Mesothelial cell of epicardium (in vitro differentiated cells): Measurements from ENCODE around the gene ELMO1. TPM values are rescaled to one million over a fixed set of nuclear protein-coding genes. Genes with fewer than 3 reads are reported as not detected.

Experiments
- DNase-seq, 2 experiments: peaks; one replicate each; pipeline ENCODE4 v3.0.0; 2021; ENCODE audit warnings: low spot score in 2 of 2; ENCODE audit not compliant: unreplicated experiment in 2 of 2
- H3K27ac Mint-ChIP-seq: 2 replicates; pipeline ENCODE4 v1.8.0; 2021; ENCODE audit warnings: mixed read lengths
- H3K27me3 Mint-ChIP-seq: 2 replicates; pipeline ENCODE4 v1.8.0; 2021; ENCODE audit warnings: low read depth, mixed read lengths
- H3K36me3 Mint-ChIP-seq: 2 replicates; pipeline ENCODE4 v1.8.0; 2021; ENCODE audit warnings: mixed read lengths
- H3K4me1 Mint-ChIP-seq: 2 replicates; pipeline ENCODE4 v1.8.0; 2021; ENCODE audit warnings: mixed read lengths
- H3K4me3 Mint-ChIP-seq: 2 replicates; pipeline ENCODE4 v1.8.0; 2021; ENCODE audit warnings: mild to moderate bottlenecking, moderate library complexity, mixed read lengths
- H3K9me3 Mint-ChIP-seq: 2 replicates; pipeline ENCODE4 v1.8.0; 2021; ENCODE audit warnings: mixed read lengths
- total RNA-seq: library from RNA; stranded (reverse); gene quantifications from 3 replicates; pipeline ENCODE4 v1.2.1, GENCODE V29; 2021
- TF ChIP-seq, protein P1 (sequence below): fragments of 200-600 bp; sonication (generic); IDR thresholded peaks from one replicate; pipeline ENCODE4 v1.5.0; 2021; ENCODE audit warnings: antibody characterized with exemption; ENCODE audit not compliant: unreplicated experiment

The ELMO1 gene
- total RNA-seq, 1 donor from 2014 or later: 9.6 TPM

DNA sequence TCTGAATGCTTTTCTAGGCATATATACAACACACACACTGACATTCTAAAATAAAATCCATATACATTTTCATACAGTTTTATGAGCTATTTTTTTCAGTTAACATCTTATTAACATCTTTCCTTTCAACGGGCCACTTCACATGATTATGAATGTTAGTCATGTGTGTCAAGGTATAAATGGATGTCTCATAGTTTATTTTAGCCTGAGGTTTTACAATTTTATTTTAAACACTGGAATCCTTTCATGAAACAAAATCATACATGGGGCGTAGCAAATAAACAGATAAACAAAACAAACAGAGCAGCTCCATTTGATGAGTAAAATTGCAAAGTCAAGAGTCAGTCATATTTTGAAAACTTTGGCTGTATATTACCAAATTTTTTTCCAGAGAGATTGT, 604.3 kb downstream of the ELMO1 start:
- TF ChIP-seq, protein P1, sequence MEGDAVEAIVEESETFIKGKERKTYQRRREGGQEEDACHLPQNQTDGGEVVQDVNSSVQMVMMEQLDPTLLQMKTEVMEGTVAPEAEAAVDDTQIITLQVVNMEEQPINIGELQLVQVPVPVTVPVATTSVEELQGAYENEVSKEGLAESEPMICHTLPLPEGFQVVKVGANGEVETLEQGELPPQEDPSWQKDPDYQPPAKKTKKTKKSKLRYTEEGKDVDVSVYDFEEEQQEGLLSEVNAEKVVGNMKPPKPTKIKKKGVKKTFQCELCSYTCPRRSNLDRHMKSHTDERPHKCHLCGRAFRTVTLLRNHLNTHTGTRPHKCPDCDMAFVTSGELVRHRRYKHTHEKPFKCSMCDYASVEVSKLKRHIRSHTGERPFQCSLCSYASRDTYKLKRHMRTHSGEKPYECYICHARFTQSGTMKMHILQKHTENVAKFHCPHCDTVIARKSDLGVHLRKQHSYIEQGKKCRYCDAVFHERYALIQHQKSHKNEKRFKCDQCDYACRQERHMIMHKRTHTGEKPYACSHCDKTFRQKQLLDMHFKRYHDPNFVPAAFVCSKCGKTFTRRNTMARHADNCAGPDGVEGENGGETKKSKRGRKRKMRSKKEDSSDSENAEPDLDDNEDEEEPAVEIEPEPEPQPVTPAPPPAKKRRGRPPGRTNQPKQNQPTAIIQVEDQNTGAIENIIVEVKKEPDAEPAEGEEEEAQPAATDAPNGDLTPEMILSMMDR: no peak
- DNase-seq: no peak
- peaks cover 11% of the 10 kb centered on the region for H3K36me3 Mint-ChIP-seq

DNA sequence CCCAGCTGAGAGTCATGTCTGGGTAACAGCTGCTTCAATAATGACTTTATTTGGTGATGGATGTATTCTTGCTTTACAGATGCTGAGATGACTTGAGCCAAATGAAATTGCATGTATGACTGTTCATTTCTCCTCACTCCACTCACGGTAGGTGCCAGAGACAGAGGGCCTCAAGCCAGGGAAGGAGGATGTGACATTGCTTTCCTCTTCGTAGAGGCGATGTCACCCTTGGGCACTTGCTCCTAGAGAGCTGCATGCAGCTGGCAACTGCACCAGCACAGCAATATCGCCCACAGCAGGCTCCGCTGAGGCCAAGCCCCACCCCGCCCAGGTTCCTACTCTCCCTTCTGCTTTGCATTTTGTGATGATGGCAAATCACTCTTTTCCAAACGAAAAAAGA, 607.8 kb downstream of the ELMO1 start:
- Mint-ChIP-seq H3K27me3 (no peaks in the 10 kb centered on the region), H3K4me3 (no peak overlapping the region), H3K27ac (no peak overlapping the region), H3K4me1 (no peaks in the 10 kb centered on the region), H3K36me3 (no peaks in the 10 kb centered on the region), H3K9me3 (peaks cover 6% of the 10 kb centered on the region)
- no peak for DNase-seq
- TF ChIP-seq, protein P1: no peak

More for the DNA sequence above, 604.3 kb downstream of the ELMO1 start:
- Mint-ChIP-seq H3K27ac (no peak overlapping the region), H3K9me3 (peaks cover 22% of the 10 kb centered on the region), H3K4me1 (no peaks in the 10 kb centered on the region), H3K4me3 (no peak overlapping the region), H3K27me3 (no peaks in the 10 kb centered on the region)

DNA sequence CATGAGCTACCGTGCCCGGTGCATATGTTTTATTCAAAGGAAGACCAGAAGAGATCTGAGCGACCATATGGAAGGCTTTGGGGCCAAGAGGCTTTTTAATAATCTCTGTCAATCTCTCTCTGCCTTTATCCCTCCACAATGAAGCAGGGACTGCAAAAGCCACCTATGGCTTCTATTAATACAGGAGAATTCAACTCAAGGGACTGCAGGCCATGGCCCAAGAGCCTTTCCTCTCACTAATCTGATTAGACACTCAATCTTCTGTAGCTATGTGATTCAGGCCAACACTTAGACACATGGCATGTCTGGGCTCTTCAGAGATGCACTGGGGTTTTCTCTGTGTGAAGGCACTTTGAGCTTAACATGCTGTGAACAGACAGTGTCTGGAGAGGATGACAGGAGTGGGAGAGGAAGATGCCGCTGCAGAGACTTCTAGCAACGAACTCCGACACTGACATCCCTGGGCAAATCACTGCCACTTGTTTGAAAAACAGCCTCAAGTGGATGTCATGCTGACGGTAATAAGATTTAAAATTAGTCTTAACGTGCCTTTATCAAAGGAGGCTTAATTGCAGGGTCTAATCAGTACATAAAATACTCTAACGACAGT, 609.9 kb downstream of the ELMO1 start:
- H3K27me3 Mint-ChIP-seq: no peaks in the 10 kb centered on the region
- H3K9me3 Mint-ChIP-seq: peaks cover 5% of the 10 kb centered on the region
- H3K27ac Mint-ChIP-seq: no peak overlapping the region
- H3K36me3 Mint-ChIP-seq: no peaks in the 10 kb centered on the region
- H3K4me1 Mint-ChIP-seq: no peaks in the 10 kb centered on the region
- TF ChIP-seq, protein P1: no peak
- DNase-seq: no peak
- no peak overlapping the region for H3K4me3 Mint-ChIP-seq

- no peak overlapping the region for H3K27ac Mint-ChIP-seq
- TF ChIP-seq, protein P1: no peak
These were observed 617.6 kb downstream of the ELMO1 start for GRCh38 chr7:36831049-36831448.

GRCh38 chr7:36827726-36828703, 620.6 kb downstream of the ELMO1 start:
- TF ChIP-seq, protein P1: no peak
- Mint-ChIP-seq H3K4me3 (no peak overlapping the region), H3K4me1 (no peaks in the 10 kb centered on the region), H3K27me3 (peaks cover 9% of the 10 kb centered on the region), H3K36me3 (peaks cover 2% of the 10 kb centered on the region), H3K27ac (no peak overlapping the region), H3K9me3 (peaks cover 17% of the 10 kb centered on the region)
- DNase-seq: no peak

More at GRCh38 chr7:36831049-36831448, 617.6 kb downstream of the ELMO1 start:
- peaks cover 22% of the 10 kb centered on the region for H3K9me3 Mint-ChIP-seq
- peaks cover 2% of the 10 kb centered on the region for H3K36me3 Mint-ChIP-seq
- no peak for DNase-seq
- no peak overlapping the region for H3K4me3 Mint-ChIP-seq
- H3K27me3 Mint-ChIP-seq: no peaks in the 10 kb centered on the region
- H3K4me1 Mint-ChIP-seq: no peaks in the 10 kb centered on the region
